Mucosa of stomach (tissue), 1 donor: Measurements from ENCODE around the gene EIF2AK2.

Experiments
- H3K27me3 ChIP-seq: one replicate; pipeline ENCODE4 v1.7.0; 2013; ENCODE audit warnings: mild to moderate bottlenecking, low read length; ENCODE audit not compliant: control insufficient read depth, insufficient read depth
- H3K36me3 ChIP-seq: one replicate; pipeline ENCODE4 v1.7.0; 2013; ENCODE audit warnings: low read length; ENCODE audit not compliant: control insufficient read depth, insufficient read depth
- H3K4me1 ChIP-seq: one replicate; pipeline ENCODE4 v1.7.0; 2013; ENCODE audit warnings: mild to moderate bottlenecking, low read length; ENCODE audit not compliant: control insufficient read depth, insufficient read depth
- H3K4me3 ChIP-seq: one replicate; pipeline ENCODE4 v1.7.0; 2013; ENCODE audit warnings: low read length
- H3K9ac ChIP-seq: one replicate; pipeline ENCODE4 v1.7.0; 2013; ENCODE audit warnings: mild to moderate bottlenecking, low read length, moderate library complexity
- H3K9me3 ChIP-seq: one replicate; pipeline ENCODE4 v1.7.0; 2013; ENCODE audit warnings: mild to moderate bottlenecking, low read length, moderate library complexity; ENCODE audit not compliant: control insufficient read depth
- donor health status: Pancreatic carcinoma.

The EIF2AK2 gene

DNA sequence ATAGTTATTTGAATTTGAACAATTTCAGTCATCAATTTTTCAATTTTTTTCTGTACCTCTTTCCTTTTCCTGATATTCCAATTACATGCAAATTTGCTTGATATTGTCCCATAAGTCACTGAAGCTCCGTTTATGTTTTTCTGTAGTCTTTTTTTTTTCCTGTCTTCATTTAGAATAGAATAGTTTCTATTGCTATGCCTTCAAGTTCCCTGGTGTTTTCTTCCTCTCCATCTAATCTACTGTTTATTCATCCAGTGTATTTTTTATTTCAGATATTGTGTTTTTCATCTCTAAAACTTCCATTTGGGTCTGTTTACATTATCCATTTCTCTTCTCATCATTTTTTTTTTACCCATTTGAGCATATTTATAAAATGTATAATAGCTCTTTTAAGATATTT is 8.0 kb upstream of the EIF2AK2 start:
- no peak overlapping the region for H3K9ac ChIP-seq

DNA sequence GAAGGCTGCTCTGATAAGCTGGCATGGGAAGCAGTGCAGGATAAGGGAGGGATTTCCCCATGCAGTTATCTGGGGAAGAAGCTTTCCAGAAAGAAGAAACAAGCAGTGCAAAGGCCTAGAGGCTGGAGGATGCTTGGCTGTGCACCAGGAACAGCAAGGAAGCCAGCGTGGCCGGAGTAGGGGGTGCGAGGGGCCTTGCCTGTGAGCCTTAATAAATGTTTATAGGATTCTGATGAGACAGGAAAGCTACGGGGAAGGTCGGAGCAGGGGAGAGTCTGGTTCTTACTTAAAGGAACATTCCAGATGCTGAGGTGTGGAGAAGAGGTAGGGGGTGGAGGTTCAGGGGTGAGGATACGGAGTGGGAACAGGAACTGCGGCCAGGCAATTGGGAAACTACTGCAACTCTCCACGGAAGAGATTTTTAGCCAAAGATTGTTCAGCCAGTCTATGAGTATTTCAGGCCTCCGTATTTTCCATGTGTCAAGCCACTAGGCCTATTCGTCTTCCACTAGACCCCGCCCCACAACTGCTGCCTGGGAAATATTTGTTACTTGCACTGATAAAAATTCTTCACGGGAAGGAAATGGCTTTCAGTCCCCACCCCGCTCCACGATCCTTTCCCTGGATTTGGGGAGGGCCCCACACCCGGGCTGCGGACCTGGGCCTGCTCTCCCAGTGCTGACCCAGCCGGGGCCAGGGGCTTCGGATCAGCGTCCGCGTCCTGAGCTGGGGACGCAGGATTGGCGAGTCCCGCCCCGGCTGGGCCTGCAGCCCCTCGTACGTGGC is 516 bp downstream of the EIF2AK2 start:
- Histone ChIP-seq H3K9me3 (no peaks in the 10 kb centered on the region), H3K27me3 (no peaks in the 10 kb centered on the region), H3K4me1 (peaks cover 13% of the 10 kb centered on the region), H3K9ac (peak overlapping the region; percentile 85), H3K36me3 (peaks cover 5% of the 10 kb centered on the region), H3K4me3 (peak overlapping the region; percentile 88)

More for the DNA sequence above, 8.0 kb upstream of the EIF2AK2 start:
- H3K27me3 ChIP-seq, result no peaks in the 10 kb centered on the region
- no peaks in the 10 kb centered on the region for H3K9me3 ChIP-seq
- H3K36me3 ChIP-seq, result no peaks in the 10 kb centered on the region
- no peak overlapping the region for H3K4me3 ChIP-seq
- peaks cover 5% of the 10 kb centered on the region for H3K4me1 ChIP-seq

DNA sequence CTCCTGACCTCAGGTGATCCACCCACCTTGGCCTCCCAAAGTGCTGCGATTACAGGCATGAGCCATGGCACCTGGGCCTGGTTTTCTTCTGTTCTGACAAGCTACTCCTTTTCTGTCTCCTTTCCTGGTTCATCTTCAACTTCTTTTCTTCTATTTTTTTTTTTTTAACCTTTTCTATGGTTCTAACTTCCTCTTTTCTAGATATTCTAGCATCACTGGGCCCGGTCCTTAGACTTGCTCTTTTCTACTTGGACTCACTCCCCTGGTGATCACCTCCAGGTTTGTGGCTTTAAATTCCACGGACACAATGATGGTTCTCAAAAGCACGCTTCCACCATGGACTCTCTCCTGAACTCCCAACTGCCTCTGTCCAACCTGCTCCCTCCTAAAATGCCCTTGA is 2.0 kb downstream of the EIF2AK2 start:
- H3K4me1 ChIP-seq, result peaks cover 13% of the 10 kb centered on the region

DNA sequence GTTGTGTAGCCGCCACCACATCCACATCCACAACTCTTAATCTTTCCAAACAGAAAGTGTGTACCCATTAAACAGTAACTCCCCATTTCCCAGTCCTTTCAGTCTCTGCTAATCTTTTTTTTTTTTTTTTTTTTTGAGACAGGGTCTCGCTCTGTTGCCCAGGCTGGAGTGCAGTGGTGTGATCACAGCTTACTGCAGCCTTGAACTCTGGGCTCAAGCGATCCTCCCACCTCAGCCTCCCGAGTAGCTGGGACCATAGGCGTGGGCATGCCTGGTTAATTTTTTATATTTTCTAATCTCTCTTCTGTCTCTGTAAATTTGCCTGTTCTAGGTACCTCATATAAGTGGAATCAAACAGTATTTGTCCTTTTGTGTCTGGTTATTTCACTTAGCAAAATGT is 3.6 kb downstream of the EIF2AK2 start:
- Histone ChIP-seq H3K9ac (no peak overlapping the region), H3K4me3 (no peak overlapping the region), H3K4me1 (peaks cover 13% of the 10 kb centered on the region), H3K27me3 (no peaks in the 10 kb centered on the region), H3K36me3 (peaks cover 5% of the 10 kb centered on the region), H3K9me3 (no peaks in the 10 kb centered on the region)

More for the DNA sequence above, 2.0 kb downstream of the EIF2AK2 start:
- peaks cover 5% of the 10 kb centered on the region for H3K36me3 ChIP-seq
- no peaks in the 10 kb centered on the region for H3K27me3 ChIP-seq
- H3K9me3 ChIP-seq, result no peaks in the 10 kb centered on the region
- H3K4me3 ChIP-seq, result no peak overlapping the region
- H3K9ac ChIP-seq, result no peak overlapping the region

DNA sequence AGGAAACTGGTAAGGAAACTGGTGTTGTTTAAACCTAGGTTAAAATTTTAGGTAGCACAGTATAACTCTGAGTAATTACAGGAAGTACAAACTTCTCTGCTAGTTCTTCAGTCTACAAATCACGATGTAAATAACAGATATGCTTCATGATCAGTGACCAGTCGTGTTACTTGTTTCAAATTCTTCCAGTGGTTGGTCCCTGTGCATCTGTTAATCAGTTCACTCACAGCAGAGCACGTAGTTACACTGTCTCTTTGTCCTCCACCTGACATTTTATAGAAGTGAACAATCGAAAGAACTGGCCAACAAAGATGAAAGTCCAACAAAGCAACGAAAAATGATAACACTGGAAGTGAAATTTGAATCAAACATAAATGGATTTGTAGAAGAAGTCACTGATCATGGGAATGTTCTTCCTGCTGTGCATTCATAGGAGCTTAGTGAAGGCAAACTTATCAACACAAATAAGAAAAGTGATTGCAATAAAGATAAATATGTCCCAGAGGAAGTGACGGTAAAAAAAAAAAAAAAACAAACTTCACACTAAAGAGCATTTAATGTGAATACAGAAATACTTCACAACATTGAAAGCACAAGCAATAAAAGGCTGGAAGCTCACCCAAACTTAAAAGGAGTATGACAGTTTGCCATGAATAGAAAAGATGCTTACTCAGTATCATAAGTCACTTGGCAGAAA is 7.0 kb downstream of the EIF2AK2 start:
- H3K4me3 ChIP-seq, result no peak overlapping the region
- H3K36me3 ChIP-seq, result peaks cover 16% of the 10 kb centered on the region
- H3K9ac ChIP-seq, result no peak overlapping the region
- no peaks in the 10 kb centered on the region for H3K9me3 ChIP-seq
- H3K27me3 ChIP-seq, result no peaks in the 10 kb centered on the region
- H3K4me1 ChIP-seq, result no peaks in the 10 kb centered on the region

DNA sequence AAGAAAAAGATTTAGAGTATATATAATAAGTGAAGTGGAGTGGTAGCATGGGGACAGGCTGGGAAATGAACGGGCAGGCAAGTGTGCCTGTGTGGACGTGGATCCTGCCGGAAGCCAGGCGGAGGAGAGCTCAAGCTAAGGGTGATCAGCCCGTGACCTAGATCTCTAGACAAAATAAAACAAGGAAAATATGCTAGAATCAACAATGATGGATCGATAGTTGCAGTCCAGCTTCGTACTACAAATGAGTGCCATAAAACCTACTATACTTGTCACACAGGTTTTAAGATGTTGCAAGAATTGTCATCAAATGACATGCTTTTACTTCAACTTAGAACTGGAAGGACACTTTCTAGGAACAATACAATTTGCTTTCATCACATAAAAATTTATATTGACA is 8.5 kb downstream of the EIF2AK2 start:
- H3K4me1 ChIP-seq, result no peaks in the 10 kb centered on the region
- no peaks in the 10 kb centered on the region for H3K9me3 ChIP-seq
- no peak overlapping the region for H3K9ac ChIP-seq
- H3K4me3 ChIP-seq, result no peak overlapping the region
- H3K27me3 ChIP-seq, result no peaks in the 10 kb centered on the region
- peaks cover 12% of the 10 kb centered on the region for H3K36me3 ChIP-seq

DNA sequence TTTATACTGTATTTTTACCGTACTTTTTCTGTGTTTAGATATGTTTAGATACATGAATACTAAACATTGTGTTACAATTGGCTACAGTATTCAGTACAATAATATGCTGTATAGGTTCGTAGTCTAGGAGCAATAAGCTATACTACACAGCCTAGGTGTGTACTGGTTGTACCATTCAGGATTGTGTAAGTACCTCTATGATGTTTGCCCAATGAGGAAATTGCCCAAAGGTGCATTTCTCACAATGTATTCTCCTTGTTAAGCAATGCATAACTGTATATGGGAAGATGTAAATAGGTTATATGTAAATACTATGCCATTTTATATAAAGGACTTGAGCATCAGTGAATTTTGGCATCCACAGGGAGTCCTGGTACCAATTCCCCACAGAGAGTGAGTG is 10.7 kb downstream of the EIF2AK2 start:
- Histone ChIP-seq H3K27me3 (no peaks in the 10 kb centered on the region), H3K9ac (no peak overlapping the region), H3K36me3 (peaks cover 10% of the 10 kb centered on the region), H3K4me1 (no peaks in the 10 kb centered on the region), H3K4me3 (no peak overlapping the region), H3K9me3 (no peaks in the 10 kb centered on the region)

DNA sequence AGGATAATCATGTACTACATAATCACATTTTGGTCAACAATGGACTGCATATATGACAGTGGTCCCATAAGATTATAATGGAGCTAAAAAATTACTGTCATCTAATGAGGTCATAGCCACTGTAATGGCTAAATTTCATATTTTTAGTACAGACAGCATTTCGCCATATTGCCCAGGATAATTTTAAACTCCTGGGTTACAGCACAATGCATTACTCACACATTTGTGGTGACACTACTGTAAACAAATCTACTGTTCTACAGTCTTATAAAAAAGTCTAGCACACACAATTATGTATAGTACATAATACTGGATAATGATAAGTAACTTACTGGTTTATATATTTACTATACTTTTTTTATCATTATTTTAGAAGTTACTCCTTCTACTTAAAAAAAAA is 12.8 kb downstream of the EIF2AK2 start:
- Histone ChIP-seq H3K36me3 (peaks cover 10% of the 10 kb centered on the region), H3K4me3 (no peak overlapping the region), H3K9ac (no peak overlapping the region), H3K4me1 (no peaks in the 10 kb centered on the region), H3K27me3 (no peaks in the 10 kb centered on the region), H3K9me3 (no peaks in the 10 kb centered on the region)

DNA sequence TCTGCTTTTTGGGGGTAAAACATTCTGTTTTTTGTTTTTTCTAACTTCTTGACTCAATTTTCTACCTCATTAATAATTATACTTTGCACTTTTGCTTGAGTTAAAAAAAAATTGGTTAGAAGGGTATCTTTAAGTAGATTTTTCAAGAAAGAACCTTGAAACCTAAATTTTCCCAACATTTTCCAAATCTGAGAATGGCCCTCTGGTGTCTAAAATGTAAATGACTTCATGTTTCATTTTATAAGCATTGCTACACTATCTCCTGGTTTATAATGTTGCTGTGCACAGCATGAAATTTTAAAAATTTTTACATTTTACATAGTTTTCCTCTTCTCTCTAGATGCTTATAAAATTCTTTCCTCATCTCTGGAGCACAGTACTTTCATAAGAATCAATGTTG is 14.2 kb downstream of the EIF2AK2 start:
- no peak overlapping the region for H3K9ac ChIP-seq
- no peaks in the 10 kb centered on the region for H3K27me3 ChIP-seq
- H3K4me3 ChIP-seq, result no peak overlapping the region
- H3K4me1 ChIP-seq, result no peaks in the 10 kb centered on the region
- H3K9me3 ChIP-seq, result no peaks in the 10 kb centered on the region
- H3K36me3 ChIP-seq, result peaks cover 10% of the 10 kb centered on the region

DNA sequence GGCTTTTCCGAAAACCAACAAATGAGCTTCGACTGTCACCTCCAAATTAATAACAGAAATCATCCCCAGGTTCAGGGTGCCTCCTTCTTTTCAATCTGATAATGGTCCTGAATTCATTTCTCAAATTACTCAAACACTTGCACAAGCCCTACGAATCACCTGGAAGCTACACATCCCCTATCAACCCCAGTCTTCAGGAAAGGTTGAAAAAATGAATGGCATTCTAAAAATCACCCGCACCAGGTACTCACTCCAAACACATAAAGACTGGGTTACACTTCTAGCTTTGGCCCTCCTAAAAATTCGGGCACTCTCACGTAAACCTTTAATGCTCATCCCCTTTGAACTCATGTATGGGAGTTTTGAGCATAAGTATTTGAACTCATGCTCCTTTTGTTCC is 23.9 kb downstream of the EIF2AK2 start:
- H3K9ac ChIP-seq, result no peak overlapping the region
- H3K36me3 ChIP-seq, result peaks cover 10% of the 10 kb centered on the region
- H3K9me3 ChIP-seq, result no peaks in the 10 kb centered on the region
- H3K4me3 ChIP-seq, result no peak overlapping the region
- no peaks in the 10 kb centered on the region for H3K4me1 ChIP-seq
- no peaks in the 10 kb centered on the region for H3K27me3 ChIP-seq

DNA sequence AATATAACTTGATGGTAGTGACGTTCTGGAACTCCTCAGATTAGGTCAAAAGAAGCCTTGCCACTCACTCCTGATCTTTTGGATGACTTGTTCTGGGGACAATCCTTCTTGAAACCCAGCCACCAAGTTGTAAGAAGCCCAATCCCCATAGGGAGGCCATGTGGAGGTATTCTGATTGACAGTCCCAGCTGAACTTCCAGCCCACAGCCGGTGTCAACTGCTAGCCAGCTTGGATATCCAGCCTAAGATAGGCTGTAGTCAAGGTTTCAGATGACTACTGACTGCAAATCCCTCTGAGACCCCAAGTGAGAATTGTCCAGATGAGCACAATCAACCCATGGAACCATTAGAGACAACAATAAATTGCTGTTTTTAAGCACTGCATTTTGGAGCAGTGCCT is 31.4 kb downstream of the EIF2AK2 start:
- Histone ChIP-seq H3K4me3 (no peak overlapping the region), H3K36me3 (no peaks in the 10 kb centered on the region), H3K4me1 (no peaks in the 10 kb centered on the region), H3K9ac (no peak overlapping the region), H3K27me3 (no peaks in the 10 kb centered on the region), H3K9me3 (no peaks in the 10 kb centered on the region)

DNA sequence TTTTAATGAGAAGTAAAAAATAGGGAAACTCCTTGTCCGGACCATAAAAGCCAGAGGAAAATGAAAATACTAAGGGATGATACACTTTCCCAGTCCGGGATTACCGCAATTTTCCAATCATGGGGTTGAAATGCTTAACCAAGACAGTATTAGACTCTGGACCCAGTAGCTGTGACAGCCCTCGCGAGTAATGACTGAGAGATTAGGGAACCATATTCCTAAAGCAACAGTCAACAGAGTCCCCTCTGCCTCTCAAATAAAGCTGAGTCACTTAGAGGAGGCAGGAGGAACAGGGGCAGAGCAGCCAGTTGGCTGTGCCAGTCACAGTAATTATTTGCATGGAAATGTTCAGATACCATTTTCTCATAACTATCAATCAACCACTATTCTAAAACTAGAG is 37.6 kb downstream of the EIF2AK2 start:
- peaks cover 5% of the 10 kb centered on the region for H3K36me3 ChIP-seq
- H3K4me3 ChIP-seq, result no peak overlapping the region
- no peaks in the 10 kb centered on the region for H3K27me3 ChIP-seq
- no peaks in the 10 kb centered on the region for H3K9me3 ChIP-seq
- no peak overlapping the region for H3K9ac ChIP-seq
- no peaks in the 10 kb centered on the region for H3K4me1 ChIP-seq
